K562 (cell line): ENCODE measurements around the gene SCYL1. TPM values are rescaled to one million over a fixed set of nuclear protein-coding genes. Genes with fewer than 3 reads are reported as not detected.

ENCODE experiments used
- CHD2 ChIP-seq: IDR thresholded peaks from 2 replicates; pipeline ENCODE4 v1.6.1; 2011; ENCODE audit warnings: low read depth, low read length
- EGR1 ChIP-seq: fragments of 450-650 bp; conservative IDR thresholded peaks from 2 replicates; pipeline ENCODE4 v1.6.1; 2017; ENCODE audit warnings: mild to moderate bottlenecking
- FOXM1 ChIP-seq, 2 experiments: fragments of 450-650 bp in 1 of 2; sonication (generic) in 1 of 2; formaldehyde crosslinking in 1 of 2; IDR thresholded peaks; 2 replicates each; pipeline versions ENCODE4 v1.6.1 to v1.9.0; 2017 to 2022; ENCODE audit warnings: low read depth in 2 of 2, mild to moderate bottlenecking in 2 of 2, missing genetic modification reagents in 1 of 2, moderate library complexity in 1 of 2
- FOXP1 ChIP-seq: sonication (generic); formaldehyde crosslinking; IDR thresholded peaks from 2 replicates; pipeline ENCODE4 v1.8.0; 2022; ENCODE audit warnings: mild to moderate bottlenecking, missing genetic modification reagents
- ILF3 ChIP-seq: fragments of 450-650 bp; IDR thresholded peaks from 2 replicates; pipeline ENCODE4 v1.6.1; 2018; ENCODE audit warnings: antibody characterized with exemption, mild to moderate bottlenecking, moderate library complexity, borderline replicate concordance
- KDM1A ChIP-seq, 2 experiments: fragments of 450-650 bp; IDR thresholded peaks; 2 replicates each; pipeline ENCODE4 v1.6.1; 2016; ENCODE audit warnings: mild to moderate bottlenecking in 2 of 2
- MAFG ChIP-seq: fragments of 450-650 bp; conservative IDR thresholded peaks from 2 replicates; pipeline ENCODE4 v1.6.1; 2016; ENCODE audit warnings: missing genetic modification characterization, missing compliant biosample characterization
- OTX1 ChIP-seq: fragments of 450-650 bp; formaldehyde crosslinking; IDR thresholded peaks from 2 replicates; pipeline ENCODE4 v1.4.0; 2022; ENCODE audit warnings: mild to moderate bottlenecking
- POLR2G ChIP-seq: fragments of 200-400 bp; formaldehyde crosslinking; IDR thresholded peaks from 2 replicates; pipeline ENCODE4 v1.6.1; 2017; ENCODE audit warnings: low read depth, mild to moderate bottlenecking, antibody characterized with exemption, low read length, moderate library complexity
- RERE ChIP-seq: sonication (generic); formaldehyde crosslinking; IDR thresholded peaks from 2 replicates; pipeline ENCODE4 v1.8.0; 2023; ENCODE audit warnings: missing genetic modification reagents, mild to moderate bottlenecking, borderline replicate concordance
- STAG1 ChIP-seq: sonication (generic); formaldehyde crosslinking; IDR thresholded peaks from 2 replicates; pipeline ENCODE4 v1.5.0; 2020; ENCODE audit warnings: missing genetic modification reagents, borderline replicate concordance
- TEAD1 ChIP-seq, 2 experiments: fragments of 450-650 bp in 1 of 2; sonication (generic) in 1 of 2; formaldehyde crosslinking; IDR thresholded peaks; 2 replicates each; pipeline versions ENCODE4 v1.4.0 to v1.8.0; 2020 to 2022; ENCODE audit warnings: mild to moderate bottlenecking in 2 of 2, missing genetic modification reagents in 1 of 2
- TRIM28 ChIP-seq: fragments of 450-650 bp; IDR thresholded peaks from 2 replicates; pipeline ENCODE4 v1.6.1; 2017
- ZBTB17 ChIP-seq: fragments of 450-650 bp; formaldehyde crosslinking; IDR thresholded peaks from 2 replicates; pipeline ENCODE4 v1.4.0; 2020; ENCODE audit warnings: mild to moderate bottlenecking
- ZBTB26 ChIP-seq: fragments of 450-650 bp; formaldehyde crosslinking; IDR thresholded peaks from 2 replicates; pipeline ENCODE4 v1.4.0; 2022; ENCODE audit warnings: missing genetic modification characterization
- ZNF23 ChIP-seq: fragments of 250-450 bp; sonication (Bioruptor Pico); IDR thresholded peaks from 2 replicates; pipeline ENCODE4 v1.4.0; 2020; ENCODE audit warnings: mild to moderate bottlenecking
- ZNF445 ChIP-seq: fragments of 250-450 bp; sonication (Bioruptor Pico); IDR thresholded peaks from 2 replicates; pipeline ENCODE4 v1.4.0; 2020; ENCODE audit warnings: low read depth, mild to moderate bottlenecking, moderate library complexity
- ZNF551 ChIP-seq: fragments of 250-450 bp; sonication (Bioruptor Pico); IDR thresholded peaks from 2 replicates; pipeline ENCODE4 v1.5.0; 2021; ENCODE audit warnings: mild to moderate bottlenecking, moderate library complexity
- ZNF75A ChIP-seq: fragments of 450-650 bp; formaldehyde crosslinking; IDR thresholded peaks from 2 replicates; pipeline ENCODE4 v1.4.0; 2020; ENCODE audit warnings: mild to moderate bottlenecking
- polyA plus RNA-seq, 8 experiments: library from polyadenylated mRNA; depleted of rRNA in 4 of 8; stranded (reverse) in 5 of 8; unstranded in 3 of 8; fragments of >200 nt; fragmentation: Nextera tagmentation in 2 of 8; fragmentation: Illumina TruSeq in 1 of 8; extraction: Ambion mirVana in 2 of 8; extraction: Trizol in 1 of 8; gene quantifications; 2 replicates each; pipeline versions ENCODE4 v1.2.1 to v1.2.3, GENCODE V29; 2011 to 2014; ENCODE audit warnings: inconsistent platforms in 1 of 8, missing spikeins in 1 of 8
- total RNA-seq, 7 experiments: library from RNA; depleted of rRNA in 6 of 7; stranded (reverse); fragments of >200 nt in 6 of 7; fragmentation: Illumina TruSeq in 2 of 7; extraction: Trizol in 2 of 7; gene quantifications; 2 replicates each; pipeline versions ENCODE4 v1.2.1 to v1.2.3, GENCODE V29; 2011 to 2021; ENCODE audit warnings: low replicate concordance in 1 of 7
- TF ChIP-seq, protein P1 (sequence below): fragments of 250-450 bp; sonication (Bioruptor Pico); IDR thresholded peaks from 2 replicates; pipeline ENCODE4 v1.5.0; 2020; ENCODE audit warnings: mild to moderate bottlenecking

The SCYL1 gene
- total and polyA plus RNA-seq, 9 of the 15 experiments (the other 6 are each of a cell fraction or from before 2014, with no cell fraction given), result 1.9 to 145 (median 57.6) TPM

GRCh38 chr11:65505466-65506289, 19.2 kb upstream of the SCYL1 start (continued):
- TF ChIP-seq, protein P1, sequence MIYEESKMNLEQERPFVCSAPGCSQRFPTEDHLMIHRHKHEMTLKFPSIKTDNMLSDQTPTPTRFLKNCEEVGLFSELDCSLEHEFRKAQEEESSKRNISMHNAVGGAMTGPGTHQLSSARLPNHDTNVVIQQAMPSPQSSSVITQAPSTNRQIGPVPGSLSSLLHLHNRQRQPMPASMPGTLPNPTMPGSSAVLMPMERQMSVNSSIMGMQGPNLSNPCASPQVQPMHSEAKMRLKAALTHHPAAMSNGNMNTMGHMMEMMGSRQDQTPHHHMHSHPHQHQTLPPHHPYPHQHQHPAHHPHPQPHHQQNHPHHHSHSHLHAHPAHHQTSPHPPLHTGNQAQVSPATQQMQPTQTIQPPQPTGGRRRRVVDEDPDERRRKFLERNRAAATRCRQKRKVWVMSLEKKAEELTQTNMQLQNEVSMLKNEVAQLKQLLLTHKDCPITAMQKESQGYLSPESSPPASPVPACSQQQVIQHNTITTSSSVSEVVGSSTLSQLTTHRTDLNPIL (CRISPR knock-in tag), result peak; percentile 38; the same call in 1 of the 2 replicates
- TF ChIP-seq STAG1 (CRISPR knock-in tag) (no peak), KDM1A (IDR thresholded peaks at IDR 0.05) (peak; percentile 4 to 9; a peak in 1 of 4 replicates), TEAD1 (CRISPR knock-in tag; IDR thresholded peaks at IDR 0.05) (peak in 1 of 2 experiments; percentile 90; a peak in 3 of 4 replicates), ZNF75A (0 out of 2 replicates have a peak, but pooled peaks have one; percentile 29), POLR2G (0 out of 2 replicates have a peak, but pooled peaks have one; percentile 10), TRIM28 (no peak), ILF3 (peak; percentile 95; the same call in 1 of the 2 replicates), EGR1 (no peak), ZBTB26 (CRISPR knock-in tag) (peak; percentile 77), FOXP1 (CRISPR knock-in tag) (no peak), ZNF445 (peak; percentile 84), CHD2 (peak; percentile 62; the same call in 1 of the 2 replicates), RERE (CRISPR knock-in tag) (0 out of 2 replicates have a peak, but pooled peaks have one; percentile 66), ZNF23 (CRISPR knock-in tag) (peak; percentile 77), MAFG (tag) (no peak), ZBTB17 (CRISPR knock-in tag) (peak; percentile 82), OTX1 (CRISPR knock-in tag) (peak; percentile 89), FOXM1 (IDR thresholded peaks at IDR 0.05; ENCODE audit: low read depth) (no peak), FOXM1 (CRISPR knock-in tag; IDR thresholded peaks at IDR 0.05; ENCODE audit: low read depth) (0 out of 2 replicates have a peak, but pooled peaks have one; percentile 70), ZNF551 (peak; percentile 89)
